Caki2 (cell line): ENCODE data around the gene NUTF2. TPM values are rescaled to one million over a fixed set of nuclear protein-coding genes. Genes with fewer than 3 reads are reported as not detected.
"Not testable (repeated sequence)": the region's sequence is repeated elsewhere in the genome, so short reads cannot be mapped to it uniquely, and the experiment has no call there.

Source experiments
- DNase-seq: peaks from one replicate; pipeline ENCODE4 v3.0.0-alpha.2; 2015; ENCODE audit warnings: low read depth
- in situ Hi-C: cut with HindIII; loops from 2 replicates; pipeline ENCODE4 v1.10.0; 2016; ENCODE audit warnings: low sequenced_read_pairs, low pct_unique_long_range_greater_than_20kb, mixed read lengths
- total RNA-seq: library from RNA; depleted of rRNA; stranded (reverse); fragments of >200 nt; shearing (Covaris generic); gene quantifications from 2 replicates; pipeline ENCODE4 v1.2.3, GENCODE V29; 2014; ENCODE audit warnings: low replicate concordance

NUTF2 gene
- total RNA-seq, 1 experiment from 2014 or later, result 242 TPM

- no peak for DNase-seq
- in situ Hi-C loops, result loop anchor here (25.0 kb wide), 1 partner anchor 168 kb away; no protein-coding TSS in a partner anchor
Observed at GRCh38 chr16:67893743-67894399, 47.1 kb downstream of the NUTF2 start.

- in situ Hi-C loops, result loop anchor here (25.0 kb wide), 1 partner anchor 165 kb away; no protein-coding TSS in a partner anchor
- peak; percentile 56 for DNase-seq
Observed at GRCh38 chr16:67897231-67897630, 50.5 kb downstream of the NUTF2 start.

- in situ Hi-C loops, result no loop called here
- DNase-seq, result no peak
Observed at GRCh38 chr16:67901734-67902133, 55.0 kb downstream of the NUTF2 start.

GRCh38 chr16:67902831-67903230 is 56.1 kb downstream of the NUTF2 start:
- no peak for DNase-seq
- in situ Hi-C loops, result no loop called here

GRCh38 chr16:67907397-67908180 is 60.9 kb downstream of the NUTF2 start:
- DNase-seq, result no peak
- in situ Hi-C loops, result no loop called here

GRCh38 chr16:67909056-67909742 is 62.5 kb downstream of the NUTF2 start:
- no peak for DNase-seq
- in situ Hi-C loops, result no loop called here

- in situ Hi-C loops, result no loop called here
Observed at GRCh38 chr16:67910158-67910557, 63.4 kb downstream of the NUTF2 start.

GRCh38 chr16:67914758-67915495 is 68.2 kb downstream of the NUTF2 start:
- no peak for DNase-seq
- in situ Hi-C loops, result no loop called here

More at GRCh38 chr16:67910158-67910557, 63.4 kb downstream of the NUTF2 start:
- no peak for DNase-seq

GRCh38 chr16:67915496-67915769 is 68.7 kb downstream of the NUTF2 start:
- in situ Hi-C loops, DNase-seq: not testable (repeated sequence)

GRCh38 chr16:67915831-67916723 is 69.3 kb downstream of the NUTF2 start:
- in situ Hi-C loops, result no loop called here
- no peak for DNase-seq

GRCh38 chr16:67917140-67917851 is 70.6 kb downstream of the NUTF2 start:
- in situ Hi-C loops, result no loop called here

GRCh38 chr16:67917852-67918236 is 71.1 kb downstream of the NUTF2 start:
- peak; percentile 41 for DNase-seq
- in situ Hi-C loops, result no loop called here

More at GRCh38 chr16:67917140-67917851, 70.6 kb downstream of the NUTF2 start:
- DNase-seq, result no peak

GRCh38 chr16:67919622-67920221 is 73.0 kb downstream of the NUTF2 start:
- in situ Hi-C loops, result no loop called here
- DNase-seq, result no peak
